ENCODE data around the gene VSTM2B.

The VSTM2B gene

GRCh38 chr19:29497241-29497640 lies 28.6 kb upstream of the VSTM2B start:
- DNase-seq, result no peak

- DNase-seq, result no peak
Observed at GRCh38 chr19:29497686-29498436, 27.9 kb upstream of the VSTM2B start.

DNA sequence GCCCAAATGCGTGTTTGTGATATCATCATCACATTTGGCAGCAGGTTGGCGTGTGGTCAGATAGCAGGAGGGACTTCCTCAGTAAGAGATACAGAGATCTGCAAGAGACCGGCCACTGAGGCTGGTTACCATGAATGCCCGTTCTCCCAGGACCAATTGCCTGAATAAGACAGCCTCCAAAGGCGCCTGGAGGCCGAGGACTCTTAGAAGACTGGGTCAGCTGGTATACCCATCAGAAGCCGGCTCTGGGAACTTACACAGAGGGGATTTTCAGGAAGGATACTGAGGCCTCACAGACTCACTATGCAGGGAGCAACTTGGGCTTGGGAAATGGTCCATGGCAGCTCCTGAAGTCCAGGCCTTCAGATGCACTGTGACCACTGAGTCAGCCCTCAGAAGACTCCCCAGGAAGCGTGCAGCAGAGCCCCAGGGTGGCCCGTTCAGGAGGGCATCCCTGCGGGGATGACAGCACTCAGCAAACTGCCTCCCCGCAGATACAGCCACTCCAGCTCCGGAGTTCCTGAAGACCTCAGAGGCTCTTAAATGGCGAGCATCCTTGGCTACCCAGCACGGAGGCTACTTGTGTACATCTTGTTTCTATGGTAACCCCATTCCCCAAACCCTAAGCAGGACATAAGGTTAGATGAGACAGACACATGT lies 26.4 kb upstream of the VSTM2B start:
- no peak for DNase-seq

DNA sequence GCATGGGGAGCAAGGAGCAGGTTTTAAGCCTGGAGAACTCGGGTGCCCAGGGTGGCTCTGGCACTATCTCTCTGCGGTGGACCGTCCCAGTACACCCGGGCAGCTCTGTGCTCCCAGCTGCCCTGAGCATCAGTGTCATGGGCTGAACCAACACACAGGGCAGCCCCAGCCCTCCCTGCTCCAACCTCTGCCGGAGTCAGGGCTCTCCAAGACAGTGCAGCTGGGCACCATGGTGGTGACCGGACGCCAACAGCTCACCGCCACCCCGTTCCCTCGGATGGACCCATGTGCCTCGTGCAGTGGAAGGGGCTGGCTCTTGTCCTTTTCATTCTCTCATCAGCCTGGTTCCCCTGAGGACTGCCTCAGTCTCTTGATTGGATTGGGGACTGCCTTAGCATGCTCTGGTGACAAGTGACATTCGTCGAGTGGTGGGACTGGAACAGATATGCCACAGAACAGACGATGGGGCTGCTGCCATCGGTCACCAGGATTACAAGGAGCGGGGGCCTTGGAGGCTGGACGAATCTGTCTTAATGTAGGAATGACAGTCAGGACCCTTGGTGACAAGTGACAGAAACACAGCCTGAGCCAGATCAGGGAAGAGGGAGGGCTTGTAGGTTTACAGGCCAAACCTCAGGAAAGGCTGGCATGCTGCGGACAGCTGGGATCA lies 25.7 kb upstream of the VSTM2B start:
- no peak for DNase-seq

- no peak for DNase-seq
Observed at GRCh38 chr19:29501816-29502580, 23.8 kb upstream of the VSTM2B start.

DNA sequence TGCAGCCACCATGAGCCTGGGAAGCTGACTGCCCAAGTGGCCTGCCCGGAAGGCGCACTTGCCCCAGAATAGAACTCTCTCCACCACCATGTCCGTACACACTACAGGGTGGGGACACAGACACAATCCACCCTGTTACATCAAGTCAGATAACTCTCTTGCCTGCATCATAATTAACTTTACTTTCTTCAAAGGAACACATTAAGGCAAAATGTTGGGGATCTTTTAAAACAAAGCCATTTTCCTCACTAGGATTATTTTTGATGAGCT lies 23.3 kb upstream of the VSTM2B start:
- DNase-seq, result no peak

DNA sequence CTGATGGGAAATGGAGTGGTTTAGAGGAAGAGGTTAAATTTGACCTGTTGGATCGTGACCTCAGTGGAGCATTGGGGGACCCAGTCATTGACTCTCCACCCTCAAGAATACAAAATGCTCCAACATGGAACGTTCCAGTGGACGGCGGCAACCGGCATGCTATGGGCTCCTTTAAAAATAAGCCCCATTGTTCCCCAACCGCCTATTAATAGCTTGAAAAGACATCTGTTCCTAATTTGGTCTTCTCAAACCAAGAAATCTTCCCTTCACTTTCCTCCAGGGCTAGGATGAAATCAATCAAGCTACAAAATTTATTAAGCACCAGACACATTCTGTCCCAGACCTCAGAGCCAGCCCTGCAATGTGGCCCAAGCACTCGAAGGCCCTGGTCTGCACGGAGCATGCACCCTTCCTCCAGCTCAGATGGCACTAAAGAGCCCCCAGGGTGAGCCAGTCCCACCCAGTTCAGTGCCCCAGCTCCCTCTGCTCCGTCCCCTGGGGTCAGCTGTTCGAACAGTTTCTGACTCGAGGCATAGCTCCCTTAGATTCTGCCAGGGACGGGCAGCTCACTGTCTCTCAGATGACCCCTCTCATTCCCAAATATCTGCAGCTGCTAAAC lies 22.5 kb upstream of the VSTM2B start:
- DNase-seq, result no peak

DNA sequence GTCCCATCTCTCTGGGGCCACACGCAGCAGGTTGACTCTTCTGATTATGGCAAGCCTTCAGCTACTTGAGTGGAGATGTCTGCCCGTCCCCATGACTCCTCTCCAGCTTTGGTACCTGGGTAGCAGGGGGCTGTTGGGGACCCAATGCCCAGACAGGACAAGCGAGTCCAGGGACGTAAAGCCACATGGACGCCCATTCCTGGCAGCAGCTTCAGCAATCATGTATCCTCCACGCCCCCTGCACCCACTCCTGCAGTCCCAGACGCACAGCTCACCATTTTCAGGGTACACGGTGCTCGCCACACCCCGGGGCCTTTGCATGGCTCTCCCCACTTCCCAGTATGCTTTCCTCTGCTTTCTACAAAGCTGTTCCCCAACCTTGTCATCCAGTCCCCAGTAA lies 22.0 kb upstream of the VSTM2B start:
- no peak for DNase-seq

GRCh38 chr19:29504454-29504853 lies 21.3 kb upstream of the VSTM2B start:
- no peak for DNase-seq

GRCh38 chr19:29505097-29505824 lies 20.5 kb upstream of the VSTM2B start:
- no peak for DNase-seq

- DNase-seq, result no peak
Observed at GRCh38 chr19:29506619-29506911, 19.2 kb upstream of the VSTM2B start.

- no peak for DNase-seq
Observed at GRCh38 chr19:29507081-29507860, 18.5 kb upstream of the VSTM2B start.

- no peak for DNase-seq
Observed at GRCh38 chr19:29508181-29508580, 17.6 kb upstream of the VSTM2B start.

DNA sequence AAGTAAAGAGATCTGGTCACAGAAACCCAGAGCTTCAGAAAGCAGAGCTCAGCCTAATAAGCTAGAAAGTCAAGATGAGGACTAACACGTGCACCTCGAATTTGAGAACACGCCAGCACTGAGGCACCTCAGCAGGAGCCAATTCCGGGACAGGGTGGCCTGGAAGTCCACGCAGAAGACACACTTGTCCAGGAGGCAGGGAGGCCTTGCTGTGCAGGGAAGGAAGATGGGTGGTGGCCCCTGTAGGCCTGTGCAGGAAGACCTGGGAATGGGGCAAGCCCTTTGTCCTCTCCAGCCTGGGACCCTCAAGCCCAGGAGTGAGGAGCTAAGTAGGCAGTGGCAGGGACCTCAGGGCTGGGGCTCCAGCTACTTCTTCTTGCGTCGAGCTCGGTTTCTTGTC lies 16.3 kb upstream of the VSTM2B start:
- no peak for DNase-seq

DNA sequence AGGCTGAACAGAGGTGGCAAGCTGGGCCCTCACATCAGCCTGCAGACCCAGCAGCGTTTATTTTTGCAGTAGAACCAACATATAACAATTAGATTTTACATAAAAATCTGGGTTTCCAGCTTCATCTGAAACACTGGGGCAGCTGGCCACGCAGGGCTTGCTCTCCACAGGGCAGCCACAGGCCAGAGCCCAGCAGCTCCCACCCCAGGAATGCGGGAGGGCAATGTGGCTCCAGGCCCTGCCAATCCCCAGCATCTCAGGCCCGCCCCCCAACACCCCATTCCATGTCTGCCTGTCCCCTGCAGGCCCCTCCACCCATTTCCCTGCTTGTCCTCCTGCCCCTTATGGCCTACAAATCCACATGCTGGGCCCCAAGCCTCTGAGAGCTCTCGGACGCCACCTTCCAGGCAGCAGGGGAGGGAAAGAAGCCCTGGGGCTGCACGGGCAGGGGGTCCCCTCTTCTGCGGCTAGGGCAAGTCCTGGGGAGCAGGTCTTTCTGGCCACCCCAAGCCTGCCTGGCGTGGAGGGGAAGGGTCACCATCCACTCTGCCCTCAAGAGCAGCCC lies 15.0 kb upstream of the VSTM2B start:
- DNase-seq, result no peak

GRCh38 chr19:29511768-29512167 lies 14.0 kb upstream of the VSTM2B start:
- no peak for DNase-seq

- no peak for DNase-seq
Observed at GRCh38 chr19:29512748-29513147, 13.0 kb upstream of the VSTM2B start.

DNA sequence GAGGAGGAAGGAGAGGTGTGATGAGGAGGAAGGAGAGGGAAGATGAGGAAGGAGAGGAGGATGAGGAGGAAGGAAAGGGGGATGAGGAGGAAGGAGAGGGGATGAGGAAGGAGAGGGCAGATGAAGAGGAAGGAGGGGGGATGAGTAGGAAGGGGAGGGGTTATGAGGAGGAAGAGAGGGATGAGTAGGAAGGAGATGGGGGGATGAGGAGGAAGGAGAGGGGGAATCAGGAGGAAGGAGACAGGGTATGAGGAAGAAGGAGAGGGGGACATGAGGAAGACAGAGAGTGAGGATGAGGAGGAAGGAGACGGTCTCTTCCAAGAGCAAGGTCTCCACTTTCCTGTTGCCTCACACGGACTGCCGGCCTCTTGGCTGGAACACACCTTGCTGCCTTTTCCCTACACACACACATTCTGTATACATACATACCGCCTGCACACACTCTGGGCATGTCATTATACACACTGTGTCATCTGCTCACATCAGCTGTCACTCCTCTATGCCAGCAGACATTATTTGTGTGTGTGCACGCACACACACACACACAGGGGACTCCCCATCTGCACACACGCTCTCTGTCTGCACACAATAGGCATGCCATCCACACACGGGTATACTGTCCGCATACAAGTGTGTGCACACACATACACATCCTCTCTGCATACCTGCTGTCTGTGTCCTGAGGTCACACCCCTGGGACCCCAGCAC lies 11.1 kb upstream of the VSTM2B start:
- DNase-seq, result no peak

DNA sequence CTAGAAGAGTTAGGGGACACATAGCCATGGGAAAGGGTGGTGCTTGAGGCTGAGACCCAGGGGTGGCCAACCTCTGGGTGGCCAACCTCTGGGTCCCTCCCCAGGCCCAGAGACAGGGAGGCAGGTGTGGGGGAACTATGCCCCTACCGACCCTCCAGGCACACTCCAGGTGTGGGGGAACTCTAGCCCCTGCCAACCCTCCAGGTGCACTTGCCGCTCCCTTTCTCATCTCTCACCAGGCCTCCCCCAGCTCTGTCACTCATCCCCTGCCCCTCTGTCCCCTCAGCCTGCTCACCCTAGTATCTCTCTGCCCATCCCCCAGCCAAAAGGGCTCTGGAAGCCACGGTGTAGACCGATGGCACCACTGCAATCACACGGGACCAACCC lies 10.6 kb upstream of the VSTM2B start:
- DNase-seq, result no peak

- DNase-seq, result no peak
Observed at GRCh38 chr19:29515706-29516357, 10.0 kb upstream of the VSTM2B start.

All from right forelimb (tissue), 1 donor.